ENCODE data around the gene SDCBP2. TPM values are rescaled to one million over a fixed set of nuclear protein-coding genes. Genes with fewer than 3 reads are reported as not detected.

SDCBP2 gene
- total RNA-seq, 2 experiments from 2014 or later: 4.4 to 5.9 TPM

Other genes starting within 250 kb of the SDCBP2 start
- 100 to 1,000 TPM; 140 to 149 TPM for gene PSMF1, start 210.5 kb downstream of the SDCBP2 start, total RNA-seq
- gene TMEM74B, start 144.2 kb downstream of the SDCBP2 start, total RNA-seq: 1 to 10 TPM in 1 of 2 experiments, under 1 TPM in 1; 0.63 to 1.3 TPM
- not detected for gene C20orf202, start 125.7 kb downstream of the SDCBP2 start, total RNA-seq
- not detected for gene RAD21L1, start 103.1 kb downstream of the SDCBP2 start, total RNA-seq
- 1 to 10 TPM; 3.4 to 4.3 TPM for gene SNPH, start 62.8 kb downstream of the SDCBP2 start, total RNA-seq
- gene FKBP1A, start 63.9 kb upstream of the SDCBP2 start, total RNA-seq: 100 to 1,000 TPM; 247 to 252 TPM
- gene NSFL1C, start 137.7 kb upstream of the SDCBP2 start, total RNA-seq: 10 to 100 TPM; 81.8 to 83.1 TPM
- not detected for gene SIRPB2, start 162.3 kb upstream of the SDCBP2 start, total RNA-seq
- not detected for gene SIRPD, start 228.6 kb upstream of the SDCBP2 start, total RNA-seq